Sigmoid colon (tissue), 4 donors: ENCODE data around the gene NME4.

Source experiments
- POLR2A ChIP-seq, 2 donors: fragments of 450-650 bp; IDR thresholded peaks; one replicate each; pipeline ENCODE4 v1.6.1; 2016; ENCODE audit warnings: antibody characterized with exemption in 2 of 2, mild to moderate bottlenecking in 2 of 2, moderate library complexity in 2 of 2
- POLR2AphosphoS5 ChIP-seq, 4 donors: sonication (generic); formaldehyde crosslinking; IDR thresholded peaks; one replicate each; pipeline ENCODE4 v1.6.1; 2017; ENCODE audit warnings: antibody characterized with exemption in 4 of 4
- TF ChIP-seq, protein P1 (sequence below), 4 experiments: fragments of 450-650 bp in 3 of 4; fragments of 200-600 bp in 1 of 4; IDR thresholded peaks; one replicate each; pipeline ENCODE4 v1.5.1; 2016 to 2019; ENCODE audit warnings: antibody characterized with exemption in 4 of 4, mild to moderate bottlenecking in 3 of 4, moderate library complexity in 2 of 4

DNA sequence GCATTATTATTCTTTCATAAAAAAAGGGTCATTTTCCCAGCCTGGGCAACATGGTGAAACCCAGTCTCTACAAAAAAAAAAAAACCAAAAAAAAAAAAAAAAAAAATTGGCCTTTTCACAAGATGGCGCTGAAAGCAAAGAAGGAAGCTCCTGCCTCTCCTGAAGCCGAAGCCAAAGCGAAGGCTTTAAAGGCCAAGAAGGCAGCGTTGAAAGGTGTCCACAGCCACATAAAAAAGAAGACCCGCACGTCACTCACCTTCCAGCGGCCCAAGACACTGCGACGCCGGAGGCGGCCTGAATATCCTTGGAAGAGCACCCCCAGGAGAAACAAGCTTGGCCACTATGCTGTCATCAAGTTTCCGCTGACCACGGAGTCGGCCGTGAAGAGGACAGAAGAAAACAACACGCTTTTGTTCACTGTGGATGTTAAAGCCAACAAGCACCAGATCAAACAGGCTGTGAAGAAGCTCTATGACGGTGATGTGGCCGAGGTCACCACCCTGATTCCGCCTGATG, 10.3 kb upstream of the NME4 start:
- TF ChIP-seq, protein P1, sequence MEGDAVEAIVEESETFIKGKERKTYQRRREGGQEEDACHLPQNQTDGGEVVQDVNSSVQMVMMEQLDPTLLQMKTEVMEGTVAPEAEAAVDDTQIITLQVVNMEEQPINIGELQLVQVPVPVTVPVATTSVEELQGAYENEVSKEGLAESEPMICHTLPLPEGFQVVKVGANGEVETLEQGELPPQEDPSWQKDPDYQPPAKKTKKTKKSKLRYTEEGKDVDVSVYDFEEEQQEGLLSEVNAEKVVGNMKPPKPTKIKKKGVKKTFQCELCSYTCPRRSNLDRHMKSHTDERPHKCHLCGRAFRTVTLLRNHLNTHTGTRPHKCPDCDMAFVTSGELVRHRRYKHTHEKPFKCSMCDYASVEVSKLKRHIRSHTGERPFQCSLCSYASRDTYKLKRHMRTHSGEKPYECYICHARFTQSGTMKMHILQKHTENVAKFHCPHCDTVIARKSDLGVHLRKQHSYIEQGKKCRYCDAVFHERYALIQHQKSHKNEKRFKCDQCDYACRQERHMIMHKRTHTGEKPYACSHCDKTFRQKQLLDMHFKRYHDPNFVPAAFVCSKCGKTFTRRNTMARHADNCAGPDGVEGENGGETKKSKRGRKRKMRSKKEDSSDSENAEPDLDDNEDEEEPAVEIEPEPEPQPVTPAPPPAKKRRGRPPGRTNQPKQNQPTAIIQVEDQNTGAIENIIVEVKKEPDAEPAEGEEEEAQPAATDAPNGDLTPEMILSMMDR (IDR thresholded peaks at IDR 0.05), result no peak
- TF ChIP-seq POLR2A (IDR thresholded peaks at IDR 0.05) (no peak), POLR2AphosphoS5 (IDR thresholded peaks at IDR 0.05) (no peak)
